ENCODE measurements around the gene UBC.

DNA sequence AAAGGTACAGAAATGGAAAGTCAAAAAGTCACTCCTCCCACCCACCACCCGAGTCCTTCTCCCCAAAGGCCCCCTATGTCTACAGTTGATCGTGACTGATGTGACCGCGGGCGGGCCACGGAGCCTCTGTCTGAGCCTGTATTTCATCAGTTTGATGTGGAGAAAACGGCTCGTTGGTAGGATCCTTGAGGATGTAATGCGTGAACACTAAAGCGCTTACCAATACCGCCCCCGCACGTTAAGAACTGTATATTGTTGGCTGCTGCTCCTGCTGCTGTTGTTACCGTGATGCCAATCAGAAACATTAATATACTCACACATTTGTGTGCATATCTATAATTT lies 24.6 kb upstream of the UBC start:
- TF ChIP-seq POLR2A (IDR thresholded peaks at IDR 0.05) (peak; percentile 6 to 16), EP300 (IDR thresholded peaks at IDR 0.05) (no peak)
- TF ChIP-seq, protein P1, sequence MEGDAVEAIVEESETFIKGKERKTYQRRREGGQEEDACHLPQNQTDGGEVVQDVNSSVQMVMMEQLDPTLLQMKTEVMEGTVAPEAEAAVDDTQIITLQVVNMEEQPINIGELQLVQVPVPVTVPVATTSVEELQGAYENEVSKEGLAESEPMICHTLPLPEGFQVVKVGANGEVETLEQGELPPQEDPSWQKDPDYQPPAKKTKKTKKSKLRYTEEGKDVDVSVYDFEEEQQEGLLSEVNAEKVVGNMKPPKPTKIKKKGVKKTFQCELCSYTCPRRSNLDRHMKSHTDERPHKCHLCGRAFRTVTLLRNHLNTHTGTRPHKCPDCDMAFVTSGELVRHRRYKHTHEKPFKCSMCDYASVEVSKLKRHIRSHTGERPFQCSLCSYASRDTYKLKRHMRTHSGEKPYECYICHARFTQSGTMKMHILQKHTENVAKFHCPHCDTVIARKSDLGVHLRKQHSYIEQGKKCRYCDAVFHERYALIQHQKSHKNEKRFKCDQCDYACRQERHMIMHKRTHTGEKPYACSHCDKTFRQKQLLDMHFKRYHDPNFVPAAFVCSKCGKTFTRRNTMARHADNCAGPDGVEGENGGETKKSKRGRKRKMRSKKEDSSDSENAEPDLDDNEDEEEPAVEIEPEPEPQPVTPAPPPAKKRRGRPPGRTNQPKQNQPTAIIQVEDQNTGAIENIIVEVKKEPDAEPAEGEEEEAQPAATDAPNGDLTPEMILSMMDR (IDR thresholded peaks at IDR 0.05), result peak; percentile 30 to 54 (median 34)

All from tibial nerve (tissue), 4 donors.